ENCODE data around the gene ATP6V1G2.
"Not testable (repeated sequence)": the region's sequence is repeated elsewhere in the genome, so short reads cannot be mapped to it uniquely, and the experiment has no call there.

Gene ATP6V1G2

DNA sequence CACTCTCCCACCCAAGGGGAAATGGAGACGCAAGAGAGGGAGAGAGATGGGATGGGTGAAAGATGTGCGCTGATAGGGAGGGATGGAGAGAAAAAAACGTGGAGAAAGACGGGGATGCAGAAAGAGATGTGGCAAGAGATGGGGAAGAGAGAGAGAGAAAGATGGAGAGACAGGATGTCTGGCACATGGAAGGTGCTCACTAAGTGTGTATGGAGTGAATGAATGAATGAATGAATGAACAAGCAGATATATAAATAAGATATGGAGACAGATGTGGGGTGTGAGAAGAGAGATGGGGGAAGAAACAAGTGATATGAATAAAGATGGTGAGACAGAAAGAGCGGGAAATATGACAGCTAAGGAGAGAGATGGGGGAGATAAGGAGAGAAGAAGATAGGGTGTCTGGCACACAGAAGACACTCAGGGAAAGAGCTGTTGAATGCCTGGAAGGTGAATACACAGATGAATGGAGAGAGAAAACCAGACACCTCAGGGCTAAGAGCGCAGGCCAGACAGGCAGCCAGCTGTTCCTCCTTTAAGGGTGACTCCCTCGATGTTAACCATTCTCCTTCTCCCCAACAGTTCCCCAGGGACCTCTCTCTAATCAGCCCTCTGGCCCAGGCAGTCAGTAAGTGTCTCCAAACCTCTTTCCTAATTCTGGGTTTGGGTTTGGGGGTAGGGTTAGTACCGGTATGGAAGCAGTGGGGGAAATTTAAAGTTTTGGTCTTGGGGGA is 29.7 kb upstream of the ATP6V1G2 start:
- no peak for DNase-seq (ENCODE audit: low read depth in 2 of 2)

DNA sequence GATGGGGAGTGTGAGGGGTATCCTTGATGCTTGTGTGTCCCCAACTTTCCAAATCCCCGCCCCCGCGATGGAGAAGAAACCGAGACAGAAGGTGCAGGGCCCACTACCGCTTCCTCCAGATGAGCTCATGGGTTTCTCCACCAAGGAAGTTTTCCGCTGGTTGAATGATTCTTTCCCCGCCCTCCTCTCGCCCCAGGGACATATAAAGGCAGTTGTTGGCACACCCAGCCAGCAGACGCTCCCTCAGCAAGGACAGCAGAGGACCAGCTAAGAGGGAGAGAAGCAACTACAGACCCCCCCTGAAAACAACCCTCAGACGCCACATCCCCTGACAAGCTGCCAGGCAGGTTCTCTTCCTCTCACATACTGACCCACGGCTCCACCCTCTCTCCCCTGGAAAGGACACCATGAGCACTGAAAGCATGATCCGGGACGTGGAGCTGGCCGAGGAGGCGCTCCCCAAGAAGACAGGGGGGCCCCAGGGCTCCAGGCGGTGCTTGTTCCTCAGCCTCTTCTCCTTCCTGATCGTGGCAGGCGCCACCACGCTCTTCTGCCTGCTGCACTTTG is 29.0 kb upstream of the ATP6V1G2 start, which contains the start of gene TNF:
TNF (plus strand) TSS at position 231 of the 567 bp plus-strand sequence; CDS start at position 408, 177 bp downstream.
- DNase-seq (ENCODE audit: low read depth in 2 of 2) = peak in 1 of 2 donors; percentile 79

DNA sequence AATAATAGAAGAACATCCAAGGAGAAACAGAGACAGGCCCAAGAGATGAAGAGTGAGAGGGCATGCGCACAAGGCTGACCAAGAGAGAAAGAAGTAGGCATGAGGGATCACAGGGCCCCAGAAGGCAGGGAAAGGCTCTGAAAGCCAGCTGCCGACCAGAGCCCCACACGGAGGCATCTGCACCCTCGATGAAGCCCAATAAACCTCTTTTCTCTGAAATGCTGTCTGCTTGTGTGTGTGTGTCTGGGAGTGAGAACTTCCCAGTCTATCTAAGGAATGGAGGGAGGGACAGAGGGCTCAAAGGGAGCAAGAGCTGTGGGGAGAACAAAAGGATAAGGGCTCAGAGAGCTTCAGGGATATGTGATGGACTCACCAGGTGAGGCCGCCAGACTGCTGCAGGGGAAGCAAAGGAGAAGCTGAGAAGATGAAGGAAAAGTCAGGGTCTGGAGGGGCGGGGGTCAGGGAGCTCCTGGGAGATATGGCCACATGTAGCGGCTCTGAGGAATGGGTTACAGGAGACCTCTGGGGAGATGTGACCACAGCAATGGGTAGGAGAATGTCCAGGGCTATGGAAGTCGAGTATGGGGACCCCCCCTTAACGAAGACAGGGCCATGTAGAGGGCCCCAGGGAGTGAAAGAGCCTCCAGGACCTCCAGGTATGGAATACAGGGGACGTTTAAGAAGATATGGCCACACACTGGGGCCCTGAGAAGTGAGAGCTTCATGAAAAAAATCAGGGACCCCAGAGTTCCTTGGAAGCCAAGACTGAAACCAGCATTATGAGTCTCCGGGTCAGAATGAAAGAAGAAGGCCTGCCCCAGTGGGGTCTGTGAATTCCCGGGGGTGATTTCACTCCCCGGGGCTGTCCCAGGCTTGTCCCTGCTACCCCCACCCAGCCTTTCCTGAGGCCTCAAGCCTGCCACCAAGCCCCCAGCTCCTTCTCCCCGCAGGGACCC is 28.0 kb upstream of the ATP6V1G2 start:
- no peak for DNase-seq (ENCODE audit: low read depth in 2 of 2)

DNA sequence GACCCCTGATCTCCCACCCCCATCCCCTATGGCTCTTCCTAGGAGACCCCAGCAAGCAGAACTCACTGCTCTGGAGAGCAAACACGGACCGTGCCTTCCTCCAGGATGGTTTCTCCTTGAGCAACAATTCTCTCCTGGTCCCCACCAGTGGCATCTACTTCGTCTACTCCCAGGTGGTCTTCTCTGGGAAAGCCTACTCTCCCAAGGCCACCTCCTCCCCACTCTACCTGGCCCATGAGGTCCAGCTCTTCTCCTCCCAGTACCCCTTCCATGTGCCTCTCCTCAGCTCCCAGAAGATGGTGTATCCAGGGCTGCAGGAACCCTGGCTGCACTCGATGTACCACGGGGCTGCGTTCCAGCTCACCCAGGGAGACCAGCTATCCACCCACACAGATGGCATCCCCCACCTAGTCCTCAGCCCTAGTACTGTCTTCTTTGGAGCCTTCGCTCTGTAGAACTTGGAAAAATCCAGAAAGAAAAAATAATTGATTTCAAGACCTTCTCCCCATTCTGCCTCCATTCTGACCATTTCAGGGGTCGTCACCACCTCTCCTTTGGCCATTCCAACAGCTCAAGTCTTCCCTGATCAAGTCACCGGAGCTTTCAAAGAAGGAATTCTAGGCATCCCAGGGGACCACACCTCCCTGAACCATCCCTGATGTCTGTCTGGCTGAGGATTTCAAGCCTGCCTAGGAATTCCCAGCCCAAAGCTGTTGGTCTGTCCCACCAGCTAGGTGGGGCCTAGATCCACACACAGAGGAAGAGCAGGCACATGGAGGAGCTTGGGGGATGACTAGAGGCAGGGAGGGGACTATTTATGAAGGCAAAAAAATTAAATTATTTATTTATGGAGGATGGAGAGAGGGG is 27.1 kb upstream of the ATP6V1G2 start:
- DNase-seq (ENCODE audit: low read depth in 2 of 2) = no peak

DNA sequence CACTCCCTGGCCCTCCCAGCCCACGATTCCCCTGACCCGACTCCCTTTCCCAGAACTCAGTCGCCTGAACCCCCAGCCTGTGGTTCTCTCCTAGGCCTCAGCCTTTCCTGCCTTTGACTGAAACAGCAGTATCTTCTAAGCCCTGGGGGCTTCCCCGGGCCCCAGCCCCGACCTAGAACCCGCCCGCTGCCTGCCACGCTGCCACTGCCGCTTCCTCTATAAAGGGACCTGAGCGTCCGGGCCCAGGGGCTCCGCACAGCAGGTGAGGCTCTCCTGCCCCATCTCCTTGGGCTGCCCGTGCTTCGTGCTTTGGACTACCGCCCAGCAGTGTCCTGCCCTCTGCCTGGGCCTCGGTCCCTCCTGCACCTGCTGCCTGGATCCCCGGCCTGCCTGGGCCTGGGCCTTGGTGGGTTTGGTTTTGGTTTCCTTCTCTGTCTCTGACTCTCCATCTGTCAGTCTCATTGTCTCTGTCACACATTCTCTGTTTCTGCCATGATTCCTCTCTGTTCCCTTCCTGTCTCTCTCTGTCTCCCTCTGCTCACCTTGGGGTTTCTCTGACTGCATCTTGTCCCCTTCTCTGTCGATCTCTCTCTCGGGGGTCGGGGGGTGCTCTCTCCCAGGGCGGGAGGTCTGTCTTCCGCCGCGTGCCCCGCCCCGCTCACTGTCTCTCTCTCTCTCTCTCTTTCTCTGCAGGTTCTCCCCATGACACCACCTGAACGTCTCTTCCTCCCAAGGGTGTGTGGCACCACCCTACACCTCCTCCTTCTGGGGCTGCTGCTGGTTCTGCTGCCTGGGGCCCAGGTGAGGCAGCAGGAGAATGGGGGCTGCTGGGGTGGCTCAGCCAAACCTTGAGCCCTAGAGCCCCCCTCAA is 25.9 kb upstream of the ATP6V1G2 start, which contains the start of gene LTA:
LTA (plus strand) TSS at position 249 of the 871 bp plus-strand sequence; CDS start at position 703, 454 bp downstream.
- peak; percentile 72 to 78 for DNase-seq (ENCODE audit: low read depth in 2 of 2)

DNA sequence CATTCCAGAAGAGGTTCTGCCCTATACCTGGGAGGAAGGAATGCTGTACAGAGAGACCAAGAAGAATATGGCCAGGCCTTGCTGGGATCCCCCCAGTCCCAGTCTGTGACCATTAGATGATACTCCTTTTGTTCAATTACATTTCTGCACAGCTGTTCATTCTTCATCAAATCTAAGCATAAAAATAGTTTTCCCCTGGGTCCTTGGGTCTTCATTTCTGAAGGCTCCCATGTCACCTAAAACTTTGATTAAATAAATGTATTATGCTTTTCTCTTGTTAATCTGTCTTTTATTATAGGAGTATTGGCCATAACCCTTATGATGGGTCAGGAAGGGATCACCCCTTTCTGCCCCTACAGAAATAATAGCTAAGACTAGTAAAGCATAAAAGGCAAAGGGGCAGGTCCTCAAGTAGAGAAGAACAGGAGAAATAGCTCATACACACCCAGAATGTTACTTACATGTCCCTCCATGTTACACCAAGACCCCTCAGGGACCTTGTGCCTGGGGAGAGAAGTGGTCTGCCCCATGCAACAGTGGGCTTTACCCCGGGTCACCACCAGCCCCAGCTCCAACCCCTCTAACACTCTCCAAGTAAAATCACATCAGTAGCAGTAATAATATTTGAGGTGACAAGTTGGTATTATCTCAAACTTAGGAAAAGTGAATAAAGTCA is 23.6 kb upstream of the ATP6V1G2 start:
- no peak for DNase-seq (ENCODE audit: low read depth in 2 of 2)

DNA sequence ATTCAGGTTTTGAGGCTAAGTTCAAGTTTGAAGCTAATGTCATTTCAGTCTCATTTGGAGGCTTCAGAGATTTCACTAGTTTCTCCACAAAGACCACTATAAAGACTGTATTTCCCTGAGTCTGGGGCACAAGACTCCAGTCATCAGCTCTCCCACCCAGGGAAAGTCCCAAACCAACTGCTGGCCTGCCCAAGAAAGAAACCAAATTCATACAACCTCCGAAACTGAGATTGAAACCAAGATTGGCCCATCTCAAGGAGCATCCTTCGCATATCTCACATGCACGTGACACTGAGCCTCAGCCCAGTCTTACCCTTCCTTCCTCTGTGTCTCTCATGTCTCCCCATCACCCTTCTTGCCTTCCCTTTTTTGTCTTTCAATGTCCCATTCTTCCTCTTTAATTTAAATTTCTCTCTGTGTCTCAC is 22.1 kb upstream of the ATP6V1G2 start:
- no peak for DNase-seq (ENCODE audit: low read depth in 2 of 2)

DNA sequence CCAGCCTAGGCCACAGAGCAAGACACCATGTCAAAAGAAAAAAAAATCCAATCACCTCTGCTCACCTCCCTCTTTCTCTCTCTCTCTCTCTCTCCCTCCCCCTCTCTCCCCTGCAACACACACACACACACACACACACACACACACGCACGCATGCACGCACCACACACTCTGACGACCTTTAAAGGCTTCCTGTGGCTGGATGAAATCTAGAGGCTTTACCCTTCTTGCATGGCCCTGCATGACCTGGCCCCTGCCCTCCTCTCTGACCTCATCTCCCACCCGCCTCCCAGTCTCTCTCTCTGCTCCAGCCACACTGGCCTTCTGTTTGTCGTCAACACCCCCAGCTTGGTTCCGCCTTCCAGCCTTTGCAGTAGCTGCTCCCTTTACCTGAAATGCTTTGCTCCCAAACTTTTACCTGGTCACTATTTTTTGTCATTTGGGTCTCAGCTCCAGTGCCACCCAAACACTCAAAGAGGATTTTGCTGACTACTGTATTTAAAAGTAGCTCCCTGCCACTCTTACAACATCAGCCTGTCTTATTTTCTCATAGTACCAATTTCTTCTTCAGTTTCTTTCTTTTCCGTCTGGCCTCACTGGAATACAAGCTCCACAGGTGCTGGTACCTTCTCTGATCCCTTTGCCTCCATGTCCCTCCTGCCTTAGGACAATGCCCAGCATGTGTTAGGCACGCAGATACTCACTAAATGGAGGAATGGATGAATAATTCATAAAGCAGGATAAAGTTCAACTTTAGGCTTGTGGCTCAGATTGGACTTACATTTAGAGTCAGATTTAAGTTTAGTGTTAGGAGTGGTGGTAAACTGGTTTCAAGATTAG is 21.3 kb upstream of the ATP6V1G2 start:
- DNase-seq (ENCODE audit: low read depth in 2 of 2) = no peak

DNA sequence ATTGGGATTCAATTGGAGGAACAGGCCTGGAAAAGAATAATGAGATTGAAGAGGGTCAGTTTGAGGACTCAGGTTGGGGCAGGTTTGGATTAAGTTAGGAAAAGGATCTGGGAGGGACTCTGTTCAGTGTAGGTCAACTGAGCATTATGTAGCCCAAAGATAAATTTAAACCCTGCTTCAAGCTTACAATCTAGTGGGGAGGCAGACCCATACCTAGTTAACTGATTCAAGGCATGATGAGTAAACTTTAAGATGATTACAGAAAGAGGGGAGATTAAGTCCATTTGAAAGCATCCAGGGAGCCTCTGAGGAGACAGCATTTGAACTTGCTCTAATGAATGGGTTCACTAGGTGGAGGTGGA is 14.3 kb upstream of the ATP6V1G2 start:
- no peak for DNase-seq (ENCODE audit: low read depth in 2 of 2)

DNA sequence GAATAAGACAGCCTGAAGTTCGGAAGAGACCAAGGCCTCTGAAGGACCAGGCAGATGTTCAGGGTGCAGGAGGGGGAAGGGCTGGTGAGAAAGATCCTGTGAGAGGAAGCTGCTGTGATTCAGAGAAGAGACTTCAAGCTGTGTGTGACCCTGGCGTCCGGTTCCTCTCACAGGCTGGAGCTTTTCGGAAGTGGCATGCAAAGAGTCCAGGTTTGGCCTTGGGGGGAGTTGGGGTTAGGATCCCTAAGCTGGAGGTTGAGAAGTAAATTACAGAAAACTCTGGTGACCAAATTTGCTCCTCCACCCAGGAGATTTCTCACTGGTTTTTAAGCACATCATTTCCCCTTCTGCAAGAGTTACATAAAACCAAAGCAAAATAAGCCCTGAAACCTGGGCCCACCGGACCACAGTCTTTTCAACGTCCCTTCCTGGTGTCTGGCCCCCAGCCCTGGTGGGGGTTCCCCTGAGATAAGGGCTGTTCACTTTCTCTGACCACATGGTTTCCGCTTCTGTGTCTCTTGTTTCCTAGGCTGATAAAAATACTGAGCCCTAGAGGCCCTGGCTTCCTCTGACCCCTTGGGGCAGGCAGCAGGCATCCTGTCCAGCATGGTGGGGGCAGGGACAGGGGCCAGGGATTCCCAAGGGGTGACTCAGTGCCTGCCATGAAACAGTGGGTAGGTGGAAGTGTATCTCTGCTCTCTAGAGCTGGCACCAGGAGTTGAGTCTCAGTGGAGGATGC is 13.7 kb upstream of the ATP6V1G2 start:
- no peak for DNase-seq (ENCODE audit: low read depth in 2 of 2)

DNA sequence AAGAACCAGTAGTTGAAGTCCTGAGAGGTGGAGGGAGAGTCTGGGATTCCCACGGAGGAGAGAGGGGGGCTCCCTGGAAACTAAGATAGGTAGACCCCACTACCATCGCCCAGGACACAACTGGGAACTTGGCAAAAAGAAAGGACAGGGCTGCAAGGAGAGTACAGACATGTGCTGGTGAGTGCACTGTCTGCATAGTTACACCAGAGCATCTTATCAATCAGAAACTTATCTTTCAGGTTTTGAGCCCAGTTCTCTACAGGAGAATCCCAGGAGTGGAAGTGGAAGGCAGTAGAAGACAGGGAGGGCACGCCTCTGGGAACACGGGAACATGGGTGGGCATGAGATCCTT is 13.2 kb upstream of the ATP6V1G2 start:
- DNase-seq (ENCODE audit: low read depth in 2 of 2) = no peak

DNA sequence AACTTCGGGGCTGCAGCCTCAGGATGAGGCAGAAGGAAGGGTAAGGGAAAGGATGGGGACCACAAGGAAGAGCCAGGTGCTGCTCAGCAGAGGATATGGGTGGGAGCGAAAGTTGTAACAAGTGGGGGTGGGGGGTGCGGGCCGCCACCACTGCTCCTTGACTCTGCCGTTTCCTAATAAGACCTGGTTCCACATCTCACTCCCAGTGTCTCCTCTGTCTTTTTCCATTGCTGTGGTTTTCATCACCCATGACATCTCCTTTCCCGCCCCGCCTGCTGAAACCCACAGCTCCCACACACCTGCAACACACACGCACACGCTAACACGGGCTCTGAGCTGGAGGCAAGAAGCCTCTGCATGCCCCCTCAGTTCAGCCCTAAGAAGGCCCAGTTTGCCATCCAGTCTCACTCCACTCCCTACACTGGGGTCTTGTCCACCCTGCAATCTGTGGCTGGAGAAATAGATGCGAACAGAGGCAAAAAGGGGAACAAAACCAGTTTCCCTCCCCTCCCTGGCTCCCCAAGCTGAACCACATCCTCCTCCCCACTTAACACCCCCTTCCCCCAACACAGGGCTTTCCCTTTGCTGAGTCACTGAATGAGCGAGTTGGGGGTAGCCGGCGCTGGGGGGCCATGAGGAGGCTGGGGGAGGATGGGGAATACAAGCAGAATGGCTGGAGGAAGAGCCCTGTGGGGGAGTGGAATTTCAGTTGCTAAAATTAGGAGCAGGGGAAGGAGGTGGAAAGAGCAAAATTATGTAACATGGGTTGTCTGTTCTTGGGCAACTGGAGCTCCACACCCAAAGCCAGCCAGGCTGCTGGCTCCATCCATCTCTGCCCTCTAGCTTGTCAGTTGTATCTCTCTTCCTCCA is 12.5 kb upstream of the ATP6V1G2 start:
- peak in 1 of 2 donors; percentile 66 for DNase-seq (ENCODE audit: low read depth in 2 of 2)

DNA sequence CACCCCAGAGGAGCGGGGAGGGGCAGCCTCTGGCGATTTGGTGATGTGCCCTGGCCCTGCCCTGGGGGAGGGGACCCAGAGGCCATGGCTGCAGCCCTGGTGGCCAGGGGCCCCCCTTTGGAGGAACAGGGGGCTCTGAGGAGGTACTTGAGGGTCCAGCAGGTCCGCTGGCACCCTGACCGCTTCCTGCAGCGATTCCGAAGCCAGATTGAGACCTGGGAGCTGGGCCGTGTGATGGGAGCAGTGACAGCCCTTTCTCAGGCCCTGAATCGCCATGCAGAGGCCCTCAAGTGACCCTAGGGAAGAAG is 11.9 kb upstream of the ATP6V1G2 start:
- DNase-seq (ENCODE audit: low read depth in 2 of 2) = no peak

DNA sequence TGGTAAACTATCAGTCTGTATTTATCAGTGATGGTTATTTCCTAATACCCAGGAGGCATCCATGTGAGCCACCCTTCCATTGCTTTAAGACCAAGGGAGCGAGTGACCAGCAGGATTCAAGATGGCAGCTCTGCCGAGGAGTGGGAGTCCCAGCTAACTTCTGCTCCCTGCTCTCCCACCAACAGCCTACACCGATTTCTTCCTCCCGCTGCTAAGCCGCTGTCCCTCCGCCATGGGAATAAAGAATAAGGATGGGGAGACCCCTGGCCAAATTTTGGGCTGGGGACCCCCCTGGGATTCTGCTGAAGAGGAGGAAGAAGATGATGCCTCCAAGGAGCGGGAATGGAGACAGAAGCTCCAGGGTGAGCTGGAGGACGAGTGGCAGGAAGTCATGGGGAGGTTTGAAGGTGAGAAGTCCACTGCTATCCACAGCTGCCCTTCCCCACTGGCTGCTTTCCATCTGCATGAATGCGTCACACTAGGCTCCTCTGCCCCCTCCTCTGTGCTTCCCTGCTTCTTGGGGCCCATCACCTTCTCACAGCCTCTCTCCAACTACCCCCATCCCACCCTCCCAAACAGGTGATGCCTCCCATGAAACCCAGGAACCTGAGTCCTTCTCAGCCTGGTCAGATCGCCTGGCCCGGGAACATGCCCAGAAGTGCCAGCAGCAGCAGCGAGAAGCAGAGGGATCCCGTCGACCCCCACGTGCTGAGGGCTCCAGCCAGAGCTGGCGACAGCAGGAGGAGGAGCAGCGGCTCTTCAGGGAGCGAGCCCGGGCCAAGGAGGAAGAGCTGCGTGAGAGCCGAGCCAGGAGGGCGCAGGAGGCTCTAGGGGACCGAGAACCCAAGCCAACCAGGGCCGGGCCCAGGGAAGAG is 11.3 kb upstream of the ATP6V1G2 start:
- no peak for DNase-seq (ENCODE audit: low read depth in 2 of 2)

DNA sequence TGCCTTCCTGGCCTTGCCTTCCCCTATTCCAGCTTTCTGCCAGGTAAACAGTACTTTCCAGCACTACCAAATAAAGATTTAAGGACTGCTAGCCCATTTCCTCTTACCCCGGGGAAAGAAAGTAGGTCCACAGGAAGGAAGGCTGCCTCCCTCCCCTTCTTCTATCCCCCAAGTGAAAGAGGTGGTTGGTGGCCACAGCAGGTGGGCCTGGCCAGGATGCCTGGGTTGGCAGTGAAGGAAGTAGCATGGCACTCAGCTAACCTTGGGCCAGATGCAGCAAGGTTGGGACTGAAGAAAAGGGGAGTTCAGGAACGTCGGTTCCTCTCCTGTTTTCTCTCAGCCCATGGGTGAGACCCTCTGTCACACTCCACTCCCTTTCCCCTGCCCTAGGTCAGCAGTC is 9.9 kb upstream of the ATP6V1G2 start:
- DNase-seq (ENCODE audit: low read depth in 2 of 2) = no peak

DNA sequence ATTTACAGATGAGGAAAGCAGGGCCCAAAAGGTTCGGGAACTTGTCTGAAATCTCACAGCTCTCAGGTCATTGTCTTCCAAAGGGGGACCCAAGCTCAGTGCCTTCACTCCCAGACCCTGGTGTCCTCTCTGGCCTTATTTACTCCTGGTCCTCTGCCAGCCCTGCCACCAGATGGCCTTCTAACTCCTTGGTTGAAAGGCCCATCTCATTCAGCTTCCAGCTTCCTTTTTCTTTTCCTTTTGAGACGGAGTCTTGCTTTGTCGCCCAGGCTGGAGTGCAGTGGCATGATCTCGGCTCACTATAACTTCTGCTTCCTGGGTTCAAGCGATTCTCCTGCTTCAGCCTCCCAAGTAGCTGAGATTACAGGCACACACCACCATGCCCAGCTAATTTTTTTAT is 5.0 kb upstream of the ATP6V1G2 start:
- DNase-seq (ENCODE audit: low read depth in 2 of 2) = not testable (repeated sequence)

DNA sequence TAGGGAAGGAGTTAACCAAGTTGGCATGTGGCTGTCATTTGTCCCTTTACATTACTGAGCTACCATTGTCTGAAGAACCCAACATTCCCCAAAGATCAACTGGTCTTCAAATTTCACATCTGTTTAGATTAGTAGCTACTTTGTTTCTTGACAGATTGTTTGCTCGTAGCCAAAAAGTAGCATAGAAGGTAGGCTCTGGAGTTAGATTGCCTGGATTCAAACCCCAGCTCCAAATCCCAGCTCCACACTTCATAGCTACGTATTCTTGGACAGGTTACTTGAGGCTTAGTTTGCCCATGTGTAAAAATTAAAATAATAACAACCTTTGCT is 2.1 kb upstream of the ATP6V1G2 start:
- no peak for DNase-seq (ENCODE audit: low read depth in 2 of 2)

Data from stimulated activated CD8-positive, alpha-beta memory T cell treated with anti-CD3 and anti-CD28 coated beads, Interleukin-2, amount 100 ng/mL, for 48 hours (primary cell).